Endometrium (tissue), 2 donors: Measurements from ENCODE around the gene LMBRD1.
"Not testable (repeated sequence)": the region's sequence is repeated elsewhere in the genome, so short reads cannot be mapped to it uniquely, and the experiment has no call there.

Experiments used
- FAIRE-seq: peaks from 2 replicates; lab custom pipeline; 2012; peaks lifted over from hg19 to GRCh38; lab: Jason Lieb, UNC
- donor health status: control.
- donor health status: control.

Gene LMBRD1

GRCh38 chr6:69796073-69796641 is 653 bp downstream of the LMBRD1 start:
- no peak for FAIRE-seq

GRCh38 chr6:69795469-69796072 is 1.2 kb downstream of the LMBRD1 start:
- no peak for FAIRE-seq

GRCh38 chr6:69792292-69792691 is 4.5 kb downstream of the LMBRD1 start:
- FAIRE-seq = no peak

DNA sequence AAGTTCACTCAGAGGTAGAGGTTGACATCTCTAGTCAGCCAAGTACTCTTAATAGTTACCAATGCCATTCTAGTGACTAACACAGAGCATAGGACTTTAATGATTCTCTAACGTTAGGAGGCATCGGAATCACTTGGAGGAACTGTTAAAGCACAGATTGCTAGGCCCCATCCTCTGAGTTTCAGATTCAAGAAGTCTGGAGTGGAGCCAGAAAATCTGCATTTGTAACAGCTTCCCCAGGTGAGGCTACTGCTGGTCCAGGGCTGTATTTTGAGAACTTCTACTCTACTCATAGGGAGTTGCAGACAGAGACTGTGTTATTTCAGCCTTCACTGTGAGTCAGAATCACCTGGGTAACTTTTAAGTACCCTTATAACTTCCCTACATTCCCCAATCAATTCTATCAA is 5.7 kb downstream of the LMBRD1 start:
- FAIRE-seq = no peak

DNA sequence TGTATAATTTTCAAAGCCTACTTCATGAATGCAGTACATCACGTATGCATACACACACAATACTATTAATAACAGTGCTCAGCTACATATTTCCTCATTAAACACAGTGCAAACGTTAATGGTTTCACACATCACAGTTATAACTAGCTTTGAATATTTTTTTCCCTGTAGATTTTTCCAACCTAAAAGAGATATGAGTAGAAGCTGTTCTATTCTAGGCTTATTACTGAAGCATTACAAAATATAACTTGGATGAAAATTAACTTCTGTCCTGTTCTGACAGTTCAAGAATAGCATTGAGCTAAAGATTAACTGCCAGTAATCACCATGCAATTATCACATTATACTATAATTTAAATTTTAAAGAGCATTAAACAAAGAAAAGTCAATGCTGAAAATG is 6.2 kb downstream of the LMBRD1 start:
- no peak for FAIRE-seq

DNA sequence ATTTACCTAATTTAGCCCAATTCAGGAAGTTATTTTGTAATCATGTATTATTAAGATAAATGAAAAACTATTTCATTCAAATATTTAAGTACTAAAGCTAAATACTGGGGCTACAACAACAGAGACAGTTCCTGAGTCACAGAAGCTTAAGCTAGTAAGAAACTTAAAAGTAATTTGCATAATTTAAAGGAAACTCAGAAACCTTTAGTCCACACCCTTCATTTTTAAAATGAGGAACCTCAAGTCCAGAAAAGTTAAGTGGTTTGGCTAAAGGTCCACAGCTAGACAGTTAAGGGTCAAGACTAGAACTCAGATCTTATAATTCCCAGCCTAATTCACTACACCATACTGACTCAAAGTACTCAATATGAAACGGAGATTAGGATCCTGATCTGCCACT is 7.2 kb downstream of the LMBRD1 start:
- FAIRE-seq = no peak

GRCh38 chr6:69787436-69787835 is 9.4 kb downstream of the LMBRD1 start:
- FAIRE-seq = not testable (repeated sequence)

DNA sequence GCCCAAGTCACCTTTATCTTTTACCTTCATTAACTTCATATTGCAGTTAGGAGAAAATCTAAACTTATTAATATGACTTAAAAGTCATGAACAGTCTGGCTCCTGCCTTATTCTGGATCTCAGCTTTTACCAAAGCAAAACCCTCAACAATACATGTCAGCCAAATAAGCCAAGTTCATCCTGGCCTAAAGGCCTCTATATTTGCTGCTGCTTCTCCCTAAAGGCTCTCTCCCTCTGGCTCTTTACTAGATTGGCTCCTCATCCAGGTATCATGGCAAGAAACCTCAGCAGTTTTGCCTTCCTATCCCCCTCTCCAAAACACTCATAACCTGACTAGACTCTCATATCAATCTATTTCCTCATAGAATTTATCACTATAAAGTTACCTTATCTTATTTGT is 11.1 kb downstream of the LMBRD1 start:
- FAIRE-seq = no peak

GRCh38 chr6:69784595-69785377 is 12.0 kb downstream of the LMBRD1 start:
- no peak for FAIRE-seq

GRCh38 chr6:69783108-69783507 is 13.7 kb downstream of the LMBRD1 start:
- FAIRE-seq = no peak

GRCh38 chr6:69780585-69781178 is 16.1 kb downstream of the LMBRD1 start:
- FAIRE-seq = no peak

DNA sequence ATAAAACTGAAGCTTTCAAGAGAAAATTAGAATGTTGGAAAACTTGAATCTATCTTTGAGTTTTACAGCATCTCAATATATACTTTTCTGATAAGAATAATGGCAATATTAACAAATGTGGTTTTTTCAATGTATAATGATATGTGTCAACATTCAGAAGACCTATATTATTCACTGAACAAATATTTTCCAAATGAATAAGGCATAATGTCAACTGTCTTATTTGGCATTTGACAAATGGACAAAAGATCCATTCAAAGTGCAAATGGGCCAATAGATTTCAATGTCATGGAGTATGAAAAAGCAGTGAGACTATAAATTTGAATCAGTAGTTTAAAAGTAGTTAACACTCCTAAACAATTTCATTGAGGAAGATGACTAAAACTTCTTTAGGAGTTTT is 20.9 kb downstream of the LMBRD1 start:
- FAIRE-seq = no peak

DNA sequence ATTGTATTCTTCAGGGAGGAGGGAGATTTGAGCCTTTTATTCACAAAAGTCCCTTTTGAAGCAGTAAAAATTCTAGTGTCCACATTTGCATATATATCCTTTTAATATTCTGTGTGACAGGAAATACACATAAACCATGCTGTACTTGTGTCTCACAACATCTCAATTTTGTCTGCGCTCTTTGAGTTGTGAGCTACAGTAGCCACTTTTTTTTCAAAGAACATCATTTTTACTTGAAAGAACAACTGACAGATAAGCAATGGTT is 21.3 kb downstream of the LMBRD1 start:
- no peak for FAIRE-seq

DNA sequence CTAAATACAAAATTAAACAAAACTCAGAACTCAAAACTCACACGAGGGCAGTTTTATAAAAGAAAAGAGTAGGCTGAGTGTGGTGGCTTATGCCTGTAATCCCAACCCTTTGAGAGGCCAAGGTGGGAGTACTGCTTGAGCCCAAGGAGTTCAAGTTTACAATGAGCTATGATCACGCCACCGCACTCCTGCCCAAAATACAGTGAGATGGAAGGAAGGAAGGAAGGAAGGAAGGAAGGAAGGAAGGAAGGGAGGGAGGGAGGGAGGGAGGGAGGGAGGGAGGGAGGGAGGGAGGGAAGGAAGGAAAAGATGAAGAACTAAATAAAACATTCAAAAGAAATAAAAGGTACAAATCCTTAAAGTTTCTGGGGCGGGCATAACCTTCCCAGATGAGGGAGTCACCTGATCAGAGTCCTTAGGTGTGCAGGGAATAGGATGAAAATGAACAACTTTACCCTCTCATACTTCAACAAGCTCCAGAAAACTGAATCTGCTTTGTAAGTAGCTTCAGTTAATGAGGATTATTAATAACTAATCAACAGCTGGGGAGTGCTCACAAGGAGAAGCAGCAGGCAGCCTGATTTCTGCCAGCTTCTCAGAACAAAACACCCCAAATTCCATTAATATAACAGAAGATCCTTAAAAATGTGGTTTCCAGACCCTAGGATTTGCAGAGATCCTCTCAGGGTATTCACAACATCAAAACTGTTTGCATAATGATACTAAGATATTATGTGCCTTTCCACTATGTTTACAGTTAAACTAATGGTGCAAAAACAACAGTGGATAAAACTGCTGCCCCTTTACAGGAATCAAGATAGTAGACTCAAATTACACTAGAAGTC is 21.8 kb downstream of the LMBRD1 start:
- no peak for FAIRE-seq

DNA sequence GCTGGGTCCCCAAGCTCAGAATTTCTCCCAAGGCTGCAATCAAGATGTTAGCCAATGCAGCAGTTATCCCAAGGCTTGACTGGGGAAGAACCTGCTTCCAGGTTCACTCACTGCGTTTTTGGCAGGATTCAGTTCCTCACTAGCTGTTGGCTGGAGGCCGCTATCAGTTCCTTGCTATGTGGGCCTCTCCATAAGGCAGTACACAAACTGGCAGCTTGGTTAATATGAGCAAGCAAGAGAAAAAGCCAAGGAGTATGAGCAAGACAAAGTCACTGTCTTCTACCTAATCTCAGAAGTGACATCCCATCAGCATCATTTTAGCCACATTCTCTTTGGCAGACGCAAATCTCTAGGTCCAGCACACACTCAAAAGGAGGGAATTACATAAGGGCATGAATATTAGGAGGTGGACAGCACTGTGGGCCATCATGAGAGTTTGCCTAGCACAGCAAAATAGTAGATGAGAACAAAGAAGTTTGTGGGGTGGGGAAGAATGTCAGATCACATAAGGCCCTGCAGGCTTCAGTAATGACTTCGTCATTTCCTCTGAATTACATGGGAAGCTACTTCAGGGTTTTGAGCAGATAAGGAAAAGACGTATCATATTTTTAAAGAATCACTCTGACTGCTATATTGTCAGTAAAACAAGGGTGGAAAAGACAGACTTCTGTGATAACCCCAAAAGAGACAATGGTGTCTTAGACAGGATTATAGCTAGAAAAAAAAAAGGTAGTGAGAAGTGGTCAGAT is 25.5 kb downstream of the LMBRD1 start:
- no peak for FAIRE-seq

GRCh38 chr6:69768664-69769063 is 28.1 kb downstream of the LMBRD1 start:
- FAIRE-seq = no peak

GRCh38 chr6:69763763-69764162 is 33.0 kb downstream of the LMBRD1 start:
- FAIRE-seq = no peak

- no peak for FAIRE-seq
Measured at GRCh38 chr6:69761853-69762252, 35.0 kb downstream of the LMBRD1 start.

DNA sequence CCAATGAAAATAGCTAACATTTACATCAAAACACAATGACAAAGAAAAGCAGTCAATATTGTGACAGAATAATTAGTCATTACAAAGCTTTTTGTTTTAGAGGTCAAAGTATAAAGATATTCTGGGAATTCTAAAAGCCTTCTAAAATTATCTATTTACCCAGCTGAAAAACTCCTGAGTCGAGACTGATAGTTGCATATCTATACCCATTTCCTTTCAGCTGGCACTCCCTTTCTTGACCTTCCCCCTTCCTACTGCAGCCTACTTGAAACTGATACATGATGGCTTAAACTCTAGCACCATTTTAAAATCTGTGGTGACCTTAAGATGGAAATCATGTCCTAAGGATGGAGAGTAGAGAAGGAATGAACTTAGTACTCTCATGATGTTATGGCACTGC is 38.6 kb downstream of the LMBRD1 start:
- no peak for FAIRE-seq

- FAIRE-seq = no peak
Measured at GRCh38 chr6:69756907-69757306, 39.9 kb downstream of the LMBRD1 start.

DNA sequence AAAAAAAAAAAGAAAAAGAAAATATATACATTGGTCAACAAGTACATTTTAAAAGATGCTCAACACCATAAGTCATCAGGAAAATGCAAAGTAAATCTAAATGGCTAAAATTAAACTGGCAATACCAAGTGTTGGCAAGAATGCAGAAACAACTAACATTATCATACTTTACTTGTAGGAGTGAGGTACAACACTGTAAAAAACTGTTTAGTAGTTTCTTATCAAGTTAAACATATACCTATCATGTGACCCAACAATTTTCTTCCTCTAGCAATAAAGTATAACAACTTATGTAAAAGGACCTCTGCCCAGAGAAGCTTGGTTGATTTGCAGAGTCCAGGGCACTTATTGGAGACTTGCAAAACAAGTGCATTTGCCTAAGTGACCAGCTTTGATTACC is 40.4 kb downstream of the LMBRD1 start:
- no peak for FAIRE-seq

DNA sequence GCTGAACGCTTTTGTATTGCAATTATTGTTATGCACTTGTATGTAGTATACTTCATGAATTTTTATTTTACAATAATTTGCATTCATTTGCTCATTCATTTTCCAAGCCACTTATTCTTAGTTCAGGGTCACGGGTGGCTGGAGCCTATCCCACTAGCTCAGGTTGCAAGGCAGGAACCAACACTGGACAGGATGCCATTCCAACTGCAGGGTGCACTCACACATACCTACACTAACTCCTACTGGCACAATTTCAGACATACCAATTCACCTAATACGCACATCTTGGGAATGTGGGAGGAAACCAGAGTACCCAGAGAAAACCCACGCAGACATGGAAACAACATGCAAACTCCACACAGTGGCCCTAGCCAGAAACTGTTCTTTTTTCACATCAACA is 61.8 kb downstream of the LMBRD1 start:
- FAIRE-seq = no peak
